OCI-LY3 (cell line): ENCODE measurements around the gene KCNMA1.

Experiments
- H2AFZ ChIP-seq: fragments of 200-600, 300-600 bp; shearing (Covaris generic); 2 replicates; pipeline ENCODE4 v1.6.0; 2014; ENCODE audit warnings: antibody characterized with exemption, low read depth, low read length
- H3K27ac ChIP-seq: fragments of 200-600, 300-600 bp; sonication (generic); 2 replicates; pipeline ENCODE4 v1.5.1; 2014; ENCODE audit warnings: mild to moderate bottlenecking, low read length, moderate library complexity, mixed read lengths
- H3K27me3 ChIP-seq: fragments of 200-600, 300-600 bp; sonication (generic); 2 replicates; pipeline ENCODE4 v1.6.1; 2014; ENCODE audit warnings: low read depth, low read length, mixed read lengths
- H3K36me3 ChIP-seq: fragments of 200-600, 300-600 bp; sonication (generic); replicated peaks from 2 replicates; pipeline ENCODE3; 2014; ENCODE audit warnings: low read depth, low read length, mixed read lengths
- H3K4me1 ChIP-seq: fragments of 300-600, 200-600 bp; sonication (generic); 2 replicates; pipeline ENCODE4 v1.6.1; 2014; ENCODE audit warnings: low read length, mixed read lengths
- H3K4me2 ChIP-seq: fragments of 200-600, 300-600 bp; sonication (generic); 2 replicates; pipeline ENCODE4 v1.6.1; 2014; ENCODE audit warnings: low read length, mixed read lengths
- H3K4me3 ChIP-seq: fragments of 300-600, 200-600 bp; sonication (generic); 2 replicates; pipeline ENCODE4 v1.5.1; 2014; ENCODE audit warnings: antibody characterized with exemption, mild to moderate bottlenecking, low read length, moderate library complexity
- H3K79me2 ChIP-seq: fragments of 300-600, 200-600 bp; shearing (Covaris generic); 2 replicates; pipeline ENCODE4 v1.6.1; 2014; ENCODE audit warnings: mild to moderate bottlenecking, low read length, mixed read lengths
- H3K9ac ChIP-seq: fragments of 300-600, 200-600 bp; shearing (Covaris generic); 2 replicates; pipeline ENCODE4 v1.6.0; 2014; ENCODE audit warnings: mild to moderate bottlenecking, low read length, moderate library complexity
- H3K9me3 ChIP-seq: fragments of 200-600, 300-600 bp; shearing (Covaris generic); 2 replicates; pipeline ENCODE4 v1.6.1; 2014; ENCODE audit warnings: low read length, mixed read lengths; ENCODE audit not compliant: insufficient read depth
- H4K20me1 ChIP-seq: fragments of 200-600, 300-600 bp; sonication (generic); 2 replicates; pipeline ENCODE4 v1.6.1; 2016; ENCODE audit warnings: low read length, mixed read lengths; ENCODE audit not compliant: insufficient read depth
- EZH2phosphoT487 ChIP-seq: fragments of 200-600 bp; shearing (Covaris generic); IDR thresholded peaks from 2 replicates; pipeline ENCODE4 v1.6.1; 2018; ENCODE audit warnings: antibody characterized with exemption, mixed run types, low read depth
- TF ChIP-seq, protein P1 (sequence below): fragments of 200-600, 300-600 bp; sonication (generic); IDR thresholded peaks from 2 replicates; pipeline ENCODE4 v1.5.1; 2014; ENCODE audit warnings: antibody characterized with exemption, low read length, low read depth

KCNMA1 gene

DNA sequence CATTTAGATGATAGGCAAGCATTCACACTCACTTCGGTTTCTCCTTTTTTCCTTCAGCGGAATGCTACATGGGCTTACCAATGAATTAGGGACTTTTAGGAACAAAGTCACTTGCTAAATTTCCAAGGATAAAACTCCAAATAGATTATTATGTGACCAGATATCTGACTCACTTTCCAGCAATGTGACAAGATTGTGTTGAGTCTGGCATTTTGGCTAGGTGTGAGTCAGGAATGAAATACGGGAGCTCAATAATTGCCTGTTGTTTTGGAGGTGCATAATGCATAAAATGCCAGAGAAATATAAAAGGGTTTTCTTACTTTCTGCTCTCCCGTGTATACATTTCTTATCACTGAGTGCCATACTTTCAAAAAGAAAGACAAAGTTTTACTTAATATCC lies 721.1 kb downstream of the KCNMA1 start:
- H2AFZ ChIP-seq: no peak overlapping the region
- H3K4me3 ChIP-seq: no peak overlapping the region
- no peak overlapping the region for H3K9ac ChIP-seq
- H3K27me3 ChIP-seq: no peaks in the 10 kb centered on the region
- H3K9me3 ChIP-seq: no peaks in the 10 kb centered on the region
- no peaks in the 10 kb centered on the region for H4K20me1 ChIP-seq
- no peaks in the 10 kb centered on the region for H3K79me2 ChIP-seq
- no peak overlapping the region for H3K4me2 ChIP-seq
- H3K36me3 ChIP-seq: no peaks in the 10 kb centered on the region
- H3K27ac ChIP-seq: no peak overlapping the region
- TF ChIP-seq, protein P1, sequence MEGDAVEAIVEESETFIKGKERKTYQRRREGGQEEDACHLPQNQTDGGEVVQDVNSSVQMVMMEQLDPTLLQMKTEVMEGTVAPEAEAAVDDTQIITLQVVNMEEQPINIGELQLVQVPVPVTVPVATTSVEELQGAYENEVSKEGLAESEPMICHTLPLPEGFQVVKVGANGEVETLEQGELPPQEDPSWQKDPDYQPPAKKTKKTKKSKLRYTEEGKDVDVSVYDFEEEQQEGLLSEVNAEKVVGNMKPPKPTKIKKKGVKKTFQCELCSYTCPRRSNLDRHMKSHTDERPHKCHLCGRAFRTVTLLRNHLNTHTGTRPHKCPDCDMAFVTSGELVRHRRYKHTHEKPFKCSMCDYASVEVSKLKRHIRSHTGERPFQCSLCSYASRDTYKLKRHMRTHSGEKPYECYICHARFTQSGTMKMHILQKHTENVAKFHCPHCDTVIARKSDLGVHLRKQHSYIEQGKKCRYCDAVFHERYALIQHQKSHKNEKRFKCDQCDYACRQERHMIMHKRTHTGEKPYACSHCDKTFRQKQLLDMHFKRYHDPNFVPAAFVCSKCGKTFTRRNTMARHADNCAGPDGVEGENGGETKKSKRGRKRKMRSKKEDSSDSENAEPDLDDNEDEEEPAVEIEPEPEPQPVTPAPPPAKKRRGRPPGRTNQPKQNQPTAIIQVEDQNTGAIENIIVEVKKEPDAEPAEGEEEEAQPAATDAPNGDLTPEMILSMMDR: no peak
- TF ChIP-seq EZH2phosphoT487: no peak
- no peaks in the 10 kb centered on the region for H3K4me1 ChIP-seq

DNA sequence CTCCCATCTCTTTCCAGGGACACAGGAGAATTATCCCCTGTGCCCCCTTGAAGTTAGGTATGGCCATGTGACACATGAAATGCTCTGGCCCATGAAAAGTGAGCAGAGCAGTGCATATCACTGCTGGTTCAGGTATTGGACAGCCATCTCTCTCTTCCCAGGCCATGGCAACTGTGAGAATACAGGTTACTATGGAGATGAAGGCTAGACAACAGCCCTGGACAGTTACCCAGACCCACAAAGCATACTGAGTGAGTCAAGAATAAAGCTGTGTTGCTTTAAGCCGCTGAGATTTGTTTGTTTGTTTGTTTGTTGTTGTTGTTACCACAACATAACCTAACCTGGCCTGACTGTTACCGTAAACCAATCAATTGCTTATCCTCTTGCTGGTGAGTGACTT lies 722.3 kb downstream of the KCNMA1 start:
- no peak overlapping the region for H3K4me3 ChIP-seq
- H3K9me3 ChIP-seq: no peaks in the 10 kb centered on the region
- no peak overlapping the region for H3K9ac ChIP-seq
- TF ChIP-seq EZH2phosphoT487: no peak
- TF ChIP-seq, protein P1: no peak
- H3K4me1 ChIP-seq: no peaks in the 10 kb centered on the region
- H3K36me3 ChIP-seq: no peaks in the 10 kb centered on the region
- H3K79me2 ChIP-seq: no peaks in the 10 kb centered on the region
- H3K4me2 ChIP-seq: no peak overlapping the region
- H2AFZ ChIP-seq: no peak overlapping the region
- H3K27me3 ChIP-seq: no peaks in the 10 kb centered on the region
- H4K20me1 ChIP-seq: no peaks in the 10 kb centered on the region
- no peak overlapping the region for H3K27ac ChIP-seq

DNA sequence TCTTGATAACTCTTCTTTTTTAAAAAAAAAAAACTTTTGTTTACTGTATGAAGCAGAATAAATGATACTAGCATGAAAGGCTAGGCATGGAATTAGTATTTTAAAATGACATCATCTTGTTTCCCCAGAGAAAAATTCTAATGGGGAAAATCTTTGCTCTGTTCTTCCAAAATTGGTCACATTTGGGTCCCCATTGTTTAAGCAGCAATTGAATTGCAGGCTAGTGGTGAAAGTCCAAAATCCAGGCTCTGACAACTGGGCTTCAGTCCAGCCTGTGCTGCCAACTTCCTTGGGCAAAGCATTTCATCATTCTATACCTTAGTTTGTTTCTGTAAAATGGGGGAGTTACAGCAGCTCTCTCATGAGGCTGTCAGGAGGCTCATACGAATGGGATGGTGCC lies 726.4 kb downstream of the KCNMA1 start:
- Histone ChIP-seq H3K9me3 (no peaks in the 10 kb centered on the region), H3K9ac (no peak overlapping the region), H3K36me3 (peaks cover 17% of the 10 kb centered on the region), H3K27ac (no peak overlapping the region), H3K4me3 (no peak overlapping the region), H3K27me3 (no peaks in the 10 kb centered on the region), H3K4me1 (no peaks in the 10 kb centered on the region), H3K4me2 (no peak overlapping the region), H4K20me1 (no peaks in the 10 kb centered on the region), H2AFZ (no peak overlapping the region), H3K79me2 (no peaks in the 10 kb centered on the region)
- TF ChIP-seq EZH2phosphoT487: no peak
- TF ChIP-seq, protein P1: no peak

DNA sequence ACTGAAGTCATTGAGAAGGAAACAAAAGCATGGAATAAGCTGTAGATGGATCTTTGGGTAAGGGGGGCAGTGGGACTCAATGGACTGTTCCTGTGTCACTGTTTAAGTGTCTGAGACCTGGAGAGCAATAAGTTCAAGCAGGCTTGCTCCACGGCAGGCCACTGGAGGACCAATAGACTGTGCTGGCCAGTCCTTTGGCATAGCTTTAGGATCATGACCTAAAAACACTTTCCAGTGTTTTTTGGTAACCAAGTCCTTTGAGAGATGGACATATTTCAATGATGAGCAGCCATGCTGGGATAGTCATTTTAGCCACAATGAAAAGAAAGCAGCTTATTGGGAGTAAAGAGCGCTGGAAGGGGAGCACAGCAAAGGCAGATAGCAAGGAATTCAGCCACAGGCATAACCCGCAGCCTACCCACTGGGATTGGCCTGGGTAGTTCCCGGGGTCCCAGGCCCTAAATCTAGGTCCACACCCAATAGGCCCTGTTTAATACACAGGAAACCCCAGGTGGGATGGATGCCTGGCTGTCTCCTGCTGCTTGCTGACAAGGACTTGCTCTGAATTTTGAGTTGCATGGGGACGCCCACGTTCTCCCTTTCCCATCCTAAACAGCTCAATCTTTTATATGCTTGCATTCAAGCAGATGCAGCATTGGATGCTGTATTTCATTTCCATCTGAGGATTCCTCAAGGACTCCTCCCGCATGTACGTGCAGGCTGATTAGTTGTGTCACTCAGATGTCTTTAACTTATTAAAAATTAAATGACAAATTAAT lies 727.2 kb downstream of the KCNMA1 start:
- no peak overlapping the region for H3K27ac ChIP-seq
- H3K4me1 ChIP-seq: no peaks in the 10 kb centered on the region
- H3K36me3 ChIP-seq: peaks cover 17% of the 10 kb centered on the region
- H3K9me3 ChIP-seq: no peaks in the 10 kb centered on the region
- H3K27me3 ChIP-seq: no peaks in the 10 kb centered on the region
- no peak overlapping the region for H3K9ac ChIP-seq
- H2AFZ ChIP-seq: no peak overlapping the region
- H3K79me2 ChIP-seq: no peaks in the 10 kb centered on the region
- no peak for TF ChIP-seq EZH2phosphoT487
- TF ChIP-seq, protein P1: no peak
- no peak overlapping the region for H3K4me2 ChIP-seq
- H4K20me1 ChIP-seq: no peaks in the 10 kb centered on the region
- no peak overlapping the region for H3K4me3 ChIP-seq
